ENCODE results near the gene SLIT3.

The SLIT3 gene

DNA sequence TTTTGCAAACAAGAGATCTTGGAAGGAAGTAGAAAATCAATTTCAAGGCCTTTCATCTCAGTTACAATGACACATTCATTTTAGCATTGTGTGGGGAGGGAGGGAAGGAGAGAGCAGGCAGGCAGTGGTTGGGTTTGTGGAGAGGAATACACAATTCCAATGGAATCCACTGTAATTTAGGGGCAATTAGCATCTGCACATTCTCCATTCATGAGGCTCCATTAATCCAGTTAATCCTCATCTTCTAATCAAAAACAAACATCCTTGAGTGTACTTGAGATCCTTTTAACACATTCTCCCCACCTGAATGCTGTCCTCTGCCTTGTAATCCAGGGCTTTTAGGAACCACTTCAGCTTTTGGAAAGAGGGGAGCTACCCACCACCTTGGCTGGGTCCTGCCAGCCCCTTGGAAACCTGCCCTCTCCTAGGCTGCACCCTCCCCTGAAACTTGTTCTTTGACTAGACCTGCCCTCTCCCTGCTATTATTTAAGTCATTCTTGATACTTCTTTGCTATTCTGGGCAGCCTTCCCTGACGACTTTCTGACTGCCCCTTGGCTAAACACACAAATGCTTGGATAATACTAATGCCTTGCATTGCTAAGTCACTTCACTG, 271.2 kb downstream of the SLIT3 start:
- no peak overlapping the region for H3K4me3 ChIP-seq (ENCODE audit: control insufficient read depth, low read depth, low read length)
- DNase-seq (ENCODE audit: low read depth): no peak
- TF ChIP-seq, protein P1, sequence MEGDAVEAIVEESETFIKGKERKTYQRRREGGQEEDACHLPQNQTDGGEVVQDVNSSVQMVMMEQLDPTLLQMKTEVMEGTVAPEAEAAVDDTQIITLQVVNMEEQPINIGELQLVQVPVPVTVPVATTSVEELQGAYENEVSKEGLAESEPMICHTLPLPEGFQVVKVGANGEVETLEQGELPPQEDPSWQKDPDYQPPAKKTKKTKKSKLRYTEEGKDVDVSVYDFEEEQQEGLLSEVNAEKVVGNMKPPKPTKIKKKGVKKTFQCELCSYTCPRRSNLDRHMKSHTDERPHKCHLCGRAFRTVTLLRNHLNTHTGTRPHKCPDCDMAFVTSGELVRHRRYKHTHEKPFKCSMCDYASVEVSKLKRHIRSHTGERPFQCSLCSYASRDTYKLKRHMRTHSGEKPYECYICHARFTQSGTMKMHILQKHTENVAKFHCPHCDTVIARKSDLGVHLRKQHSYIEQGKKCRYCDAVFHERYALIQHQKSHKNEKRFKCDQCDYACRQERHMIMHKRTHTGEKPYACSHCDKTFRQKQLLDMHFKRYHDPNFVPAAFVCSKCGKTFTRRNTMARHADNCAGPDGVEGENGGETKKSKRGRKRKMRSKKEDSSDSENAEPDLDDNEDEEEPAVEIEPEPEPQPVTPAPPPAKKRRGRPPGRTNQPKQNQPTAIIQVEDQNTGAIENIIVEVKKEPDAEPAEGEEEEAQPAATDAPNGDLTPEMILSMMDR (conservative IDR thresholded peaks at IDR 0.05; ENCODE audit: control insufficient read depth, insufficient read depth, low read depth, low read length): no peak

DNA sequence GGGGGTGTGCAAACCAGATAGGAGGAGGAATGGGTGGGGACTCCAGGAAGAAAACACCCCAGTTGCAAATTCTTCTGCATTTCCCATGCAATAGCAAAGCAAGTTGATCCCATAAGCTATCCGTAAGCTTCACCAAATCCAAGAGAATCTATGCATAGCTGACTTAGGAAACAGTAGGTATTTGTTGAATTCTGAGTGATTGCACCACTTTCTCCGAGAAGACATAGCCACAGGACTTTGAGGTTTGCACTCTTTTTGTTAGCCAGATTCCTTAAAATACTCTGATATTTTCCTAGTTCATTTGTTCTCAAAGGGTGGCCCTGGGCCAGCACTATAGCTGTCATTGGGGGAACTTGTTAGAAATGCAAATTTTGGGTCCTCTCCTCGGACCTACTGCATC, 271.9 kb downstream of the SLIT3 start:
- DNase-seq (ENCODE audit: low read depth): no peak
- H3K4me3 ChIP-seq (ENCODE audit: control insufficient read depth, low read depth, low read length): no peak overlapping the region
- TF ChIP-seq, protein P1 (conservative IDR thresholded peaks at IDR 0.05; ENCODE audit: control insufficient read depth, insufficient read depth, low read depth, low read length): no peak

DNA sequence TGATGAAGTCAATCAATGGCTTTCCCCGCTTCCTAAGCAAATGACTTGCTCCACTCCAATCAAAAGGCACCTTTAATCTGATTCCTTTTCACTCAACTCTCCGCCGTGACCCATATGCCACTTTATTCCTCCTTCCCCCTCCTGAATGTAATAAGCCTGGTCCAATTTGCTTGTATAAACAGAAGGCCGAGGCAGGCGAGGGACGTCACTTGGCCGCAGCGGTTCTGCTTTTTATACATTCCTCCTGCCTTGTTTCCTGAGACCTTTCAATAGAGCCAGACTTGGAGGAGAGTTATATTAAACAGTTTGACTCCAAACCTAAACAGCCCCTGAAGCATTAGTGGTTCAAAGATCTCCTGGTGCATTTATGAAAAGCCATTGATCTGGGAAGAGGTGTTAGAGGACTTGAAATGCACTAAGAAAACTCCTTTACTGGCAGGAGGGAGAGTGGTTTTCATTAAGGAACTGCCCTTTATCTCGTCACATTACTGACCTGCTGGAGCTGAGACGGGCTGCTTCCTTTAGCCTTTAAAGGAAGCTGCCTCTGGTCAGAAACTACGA, 273.4 kb downstream of the SLIT3 start:
- DNase-seq (ENCODE audit: low read depth): no peak
- no peak overlapping the region for H3K4me3 ChIP-seq (ENCODE audit: control insufficient read depth, low read depth, low read length)
- TF ChIP-seq, protein P1 (conservative IDR thresholded peaks at IDR 0.05; ENCODE audit: control insufficient read depth, insufficient read depth, low read depth, low read length): no peak

DNA sequence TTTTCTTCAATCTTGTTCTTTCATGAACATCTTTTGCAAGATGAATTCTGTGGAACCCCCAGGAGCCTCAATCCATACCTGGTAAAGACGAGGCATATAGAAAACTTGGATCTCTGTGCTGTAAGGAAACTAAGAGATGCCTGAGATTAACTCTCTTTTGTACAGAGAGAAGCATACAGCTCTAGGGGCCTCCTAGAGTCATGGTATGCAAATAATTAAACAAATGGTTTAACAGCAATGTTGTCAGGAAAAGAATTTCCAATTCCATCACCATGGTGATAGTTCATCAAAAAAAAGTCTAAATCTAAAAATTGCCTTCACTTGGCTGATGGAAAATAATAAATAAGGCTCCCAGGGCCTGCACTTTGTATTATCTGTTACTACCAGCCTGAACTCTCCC, 275.4 kb downstream of the SLIT3 start:
- TF ChIP-seq, protein P1 (conservative IDR thresholded peaks at IDR 0.05; ENCODE audit: control insufficient read depth, insufficient read depth, low read depth, low read length): no peak
- no peak overlapping the region for H3K4me3 ChIP-seq (ENCODE audit: control insufficient read depth, low read depth, low read length)
- no peak for DNase-seq (ENCODE audit: low read depth)

DNA sequence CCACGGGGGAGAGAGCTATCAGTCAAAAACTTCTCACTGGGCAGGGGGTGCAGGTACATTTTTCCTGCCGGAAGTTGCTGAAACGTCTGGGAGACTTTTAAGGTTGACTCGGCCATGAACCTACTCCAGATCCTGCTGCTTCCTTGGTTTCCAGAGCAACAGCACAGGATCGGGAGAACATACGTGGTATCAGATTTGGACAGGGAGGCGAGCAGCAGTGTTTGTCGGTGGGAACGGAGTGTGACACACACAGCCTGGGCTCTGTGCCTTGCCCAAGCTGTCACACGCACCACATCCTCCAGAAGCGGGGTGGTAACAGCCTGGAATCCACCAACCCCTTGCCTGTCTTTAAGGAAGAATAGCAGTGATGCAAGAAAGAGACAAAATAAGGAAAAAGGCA, 276.5 kb downstream of the SLIT3 start:
- TF ChIP-seq, protein P1 (conservative IDR thresholded peaks at IDR 0.05; ENCODE audit: control insufficient read depth, insufficient read depth, low read depth, low read length): no peak
- no peak overlapping the region for H3K4me3 ChIP-seq (ENCODE audit: control insufficient read depth, low read depth, low read length)
- DNase-seq (ENCODE audit: low read depth): no peak

DNA sequence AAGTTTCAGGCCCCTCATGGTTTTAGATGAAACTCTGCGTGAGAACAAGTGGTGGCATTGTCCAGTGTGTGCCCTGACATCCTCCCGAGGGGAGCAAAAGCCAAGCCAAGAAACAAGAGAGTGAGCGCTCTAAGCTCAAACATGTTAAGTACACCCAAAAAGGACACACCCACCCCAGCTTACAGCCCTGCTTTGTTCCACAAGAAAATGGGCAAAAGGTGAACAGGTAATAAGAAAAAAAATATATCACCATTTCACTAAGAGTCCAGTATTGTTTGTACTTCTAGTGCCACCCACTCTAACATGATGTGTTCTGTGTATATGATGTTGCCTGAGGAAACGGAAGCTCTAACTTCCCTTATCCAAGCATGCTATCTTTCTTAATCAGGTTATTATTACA, 278.2 kb downstream of the SLIT3 start:
- DNase-seq (ENCODE audit: low read depth): no peak
- TF ChIP-seq, protein P1 (conservative IDR thresholded peaks at IDR 0.05; ENCODE audit: control insufficient read depth, insufficient read depth, low read depth, low read length): no peak

More for the DNA sequence above, 278.2 kb downstream of the SLIT3 start:
- H3K4me3 ChIP-seq (ENCODE audit: control insufficient read depth, low read depth, low read length): no peak overlapping the region
